IMR-90 (cell line): ENCODE results near the gene MIA2. TPM values are rescaled to one million over a fixed set of nuclear protein-coding genes. Genes with fewer than 3 reads are reported as not detected.

ENCODE experiments used
- ATAC-seq: fragments of 200-7000 bp; cut with Tn5 transposase; 2 replicates; pipeline ENCODE4 v1.9.1; 2020; ENCODE audit warnings: low read depth, mild to moderate bottlenecking, moderate library complexity
- BruUV-seq: library from RNA; stranded (reverse); fragments of 400-500 nt; replicated peaks from 2 replicates; lab custom pipeline; 2021; lab: Mats Ljungman, UMichigan
- CTCF ChIA-PET: fragments of 300-600 bp; formaldehyde crosslinking; extraction: SDS; loops from one replicate; lab custom pipeline; 2021; ENCODE audit warnings: antibody characterized with exemption; lab: Yijun Ruan, JAX
- POLR2A ChIA-PET: fragments of 300-600 bp; sonication (Branson Sonifier 250); formaldehyde crosslinking; loops from one replicate; lab custom pipeline; 2022; ENCODE audit warnings: antibody characterized with exemption; ENCODE audit not compliant: unreplicated experiment; lab: Charles Lee
- DNase-seq: peaks from one replicate; pipeline ENCODE4 v3.0.0; 2013
- H2AFZ ChIP-seq: replicated peaks from 2 replicates; pipeline ENCODE3; 2013; ENCODE audit warnings: low read length, mild to moderate bottlenecking; ENCODE audit not compliant: poor library complexity
- H2AK5ac ChIP-seq: 2 replicates; pipeline ENCODE4 v1.6.1; 2013; ENCODE audit warnings: low read depth, low read length, inconsistent platforms
- H2AK9ac ChIP-seq: replicated peaks from 2 replicates; pipeline ENCODE3; 2013; ENCODE audit warnings: mild to moderate bottlenecking, low read depth, low read length, moderate library complexity; ENCODE audit not compliant: poor library complexity
- H2BK120ac ChIP-seq: 2 replicates; pipeline ENCODE4 v1.6.1; 2013; ENCODE audit warnings: low read depth, low read length, inconsistent platforms
- H2BK15ac ChIP-seq: 3 replicates; pipeline ENCODE4 v1.6.1; 2013; ENCODE audit warnings: low read depth, low read length, inconsistent platforms
- H2BK20ac ChIP-seq: 2 replicates; pipeline ENCODE4 v1.6.1; 2013; ENCODE audit warnings: low read depth, mild to moderate bottlenecking, inconsistent platforms, low read length, moderate library complexity
- H2BK5ac ChIP-seq: 2 replicates; pipeline ENCODE4 v1.6.1; 2013; ENCODE audit warnings: mild to moderate bottlenecking, low read depth, low read length, inconsistent platforms; ENCODE audit not compliant: poor library complexity, severe bottlenecking
- H3K14ac ChIP-seq: replicated peaks from 2 replicates; pipeline ENCODE4 v1.6.1; 2013; ENCODE audit warnings: low read depth, low read length, inconsistent platforms
- H3K18ac ChIP-seq: 2 replicates; pipeline ENCODE4 v1.6.1; 2013; ENCODE audit warnings: low read depth, low read length, control low read depth
- H3K23ac ChIP-seq: 2 replicates; pipeline ENCODE4 v1.6.1; 2013; ENCODE audit warnings: low read depth, low read length, inconsistent platforms
- H3K27ac ChIP-seq: 2 replicates; pipeline ENCODE4 v1.5.1; 2013; ENCODE audit warnings: mild to moderate bottlenecking, control low read depth, low read length; ENCODE audit not compliant: insufficient read depth
- H3K27me3 ChIP-seq: 2 replicates; pipeline ENCODE4 v1.6.1; 2013; ENCODE audit warnings: low read length; ENCODE audit not compliant: control insufficient read depth, insufficient read depth
- H3K36me3 ChIP-seq: 2 replicates; pipeline ENCODE4 v1.6.1; 2013; ENCODE audit warnings: low read length, mixed read lengths; ENCODE audit not compliant: control insufficient read depth, insufficient read depth
- H3K4ac ChIP-seq: 2 replicates; pipeline ENCODE4 v1.6.1; 2013; ENCODE audit warnings: low read depth, low read length, inconsistent platforms
- H3K4me1 ChIP-seq: 2 replicates; pipeline ENCODE4 v1.6.1; 2013; ENCODE audit warnings: low read length, mixed read lengths; ENCODE audit not compliant: control insufficient read depth, insufficient read depth
- H3K4me2 ChIP-seq: 2 replicates; pipeline ENCODE4 v1.6.1; 2013; ENCODE audit warnings: low read depth, mild to moderate bottlenecking, control low read depth, low read length, moderate library complexity
- H3K4me3 ChIP-seq: 2 replicates; pipeline ENCODE4 v1.5.1; 2013; ENCODE audit warnings: low read depth, mild to moderate bottlenecking, control low read depth, low read length, moderate library complexity; ENCODE audit not compliant: insufficient read depth
- H3K56ac ChIP-seq: 2 replicates; pipeline ENCODE4 v1.6.1; 2013; ENCODE audit warnings: low read length, inconsistent platforms; ENCODE audit not compliant: insufficient read depth; ENCODE audit errors: extremely low read depth
- H3K79me1 ChIP-seq, 2 experiments: 2 replicates each; pipeline ENCODE4 v1.6.1; 2013; ENCODE audit warnings: low read length in 2 of 2, inconsistent platforms in 1 of 2, low read depth in 1 of 2
- H3K9ac ChIP-seq: 2 replicates; pipeline ENCODE4 v1.6.1; 2013; ENCODE audit warnings: low read depth, low read length, control low read depth
- H3K9me1 ChIP-seq: 2 replicates; pipeline ENCODE4 v1.6.1; 2013; ENCODE audit warnings: low read length, inconsistent platforms; ENCODE audit not compliant: insufficient read depth
- H3K9me3 ChIP-seq: 2 replicates; pipeline ENCODE4 v1.6.1; 2013; ENCODE audit warnings: low read length; ENCODE audit not compliant: control insufficient read depth, insufficient read depth
- H4K20me1 ChIP-seq: 2 replicates; pipeline ENCODE4 v1.6.1; 2013; ENCODE audit warnings: low read length, inconsistent platforms; ENCODE audit not compliant: insufficient read depth
- H4K5ac ChIP-seq: 2 replicates; pipeline ENCODE4 v1.6.1; 2013; ENCODE audit warnings: mild to moderate bottlenecking, low read depth, low read length, control low read depth
- H4K8ac ChIP-seq, 2 experiments: 2 replicates each; pipeline ENCODE4 v1.6.1; 2013; ENCODE audit warnings: low read depth in 2 of 2, low read length in 2 of 2, control low read depth in 1 of 2, inconsistent platforms in 1 of 2
- H4K91ac ChIP-seq: 2 replicates; pipeline ENCODE4 v1.6.1; 2013; ENCODE audit warnings: low read depth, low read length, inconsistent platforms; ENCODE audit not compliant: insufficient read depth
- CEBPB ChIP-seq: IDR thresholded peaks from 2 replicates; pipeline ENCODE4 v1.6.1; 2012; ENCODE audit warnings: low read depth, low read length, improper control_type of control experiment
- CHD1 ChIP-seq: IDR thresholded peaks from 2 replicates; pipeline ENCODE4 v1.6.1; 2012; ENCODE audit warnings: low read depth, low read length, improper control_type of control experiment
- FOS ChIP-seq: fragments of 150-350 bp; IDR thresholded peaks from 2 replicates; pipeline ENCODE4 v1.6.1; 2016; ENCODE audit warnings: low read depth, low read length
- MAFK ChIP-seq: IDR thresholded peaks from 2 replicates; pipeline ENCODE4 v1.6.1; 2012; ENCODE audit warnings: low read depth, low read length, improper control_type of control experiment
- MXI1 ChIP-seq: IDR thresholded peaks from 2 replicates; pipeline ENCODE4 v1.6.1; 2012; ENCODE audit warnings: low read depth, mild to moderate bottlenecking, low read length, moderate library complexity, borderline replicate concordance
- NFE2L2 ChIP-seq: fragments of 150-350 bp; IDR thresholded peaks from 2 replicates; pipeline ENCODE4 v1.6.1; 2016; ENCODE audit warnings: low read depth, mild to moderate bottlenecking, low read length
- POLR2A ChIP-seq: IDR thresholded peaks from 2 replicates; pipeline ENCODE4 v1.6.1; 2012; ENCODE audit warnings: mild to moderate bottlenecking, low read depth, low read length
- RAD21 ChIP-seq: IDR thresholded peaks from 2 replicates; pipeline ENCODE4 v1.6.1; 2012; ENCODE audit warnings: low read length, improper control_type of control experiment
- RCOR1 ChIP-seq: IDR thresholded peaks from 2 replicates; pipeline ENCODE4 v1.6.1; 2012; ENCODE audit warnings: mild to moderate bottlenecking, low read length, improper control_type of control experiment; ENCODE audit not compliant: insufficient replicate concordance
- RFX5 ChIP-seq: IDR thresholded peaks from 2 replicates; pipeline ENCODE4 v1.8.0; 2012; ENCODE audit warnings: low read depth, mild to moderate bottlenecking, low read length, moderate library complexity
- SMC3 ChIP-seq: fragments of 150-350 bp; IDR thresholded peaks from 2 replicates; pipeline ENCODE4 v1.6.1; 2016; ENCODE audit warnings: low read depth, mild to moderate bottlenecking, antibody characterized with exemption, low read length, moderate library complexity
- WGBS, 2 experiments: methylation state at CpG; one replicate each; pipeline versions ENCODE4 v1.1.5 to v1.1.7; 2013; ENCODE audit warnings: missing lambda C conversion rate in 2 of 2; ENCODE audit not compliant: insufficient read length in 1 of 2; ENCODE audit errors: extremely low coverage in 2 of 2; 5-methylcytosine and 5-hydroxymethylcytosine counted together
- dilution Hi-C: fragments of 300-500 bp; cut with HindIII; formaldehyde crosslinking; loops from one replicate; pipeline ENCODE4 v1.14.3; 2018; ENCODE audit warnings: low sequenced_read_pairs; ENCODE audit not compliant: unreplicated experiment
- in situ Hi-C: fragments of 300-500 bp; cut with MboI; formaldehyde crosslinking; loops from 3 replicates; pipeline ENCODE4 v1.14.3; 2019; ENCODE audit warnings: low sequenced_read_pairs, inconsistent platforms, mixed read lengths
- intact Hi-C: fragments of 100-400 bp; cut with micrococcal nuclease; formaldehyde crosslinking; loops from 2 replicates; pipeline ENCODE4 v1.10.0; 2022
- polyA plus RNA-seq, 3 experiments: library from polyadenylated mRNA; depleted of rRNA; stranded (reverse); fragments of >200 nt; gene quantifications; 2 replicates each; pipeline ENCODE4 v1.2.3, GENCODE V29; 2012; ENCODE audit warnings: low replicate concordance in 1 of 3
- total RNA-seq: library from RNA; depleted of rRNA; stranded (reverse); fragments of >200 nt; gene quantifications from 2 replicates; pipeline ENCODE4 v1.2.3, GENCODE V29; 2012
- TF ChIP-seq, protein P1 (sequence below): fragments of 150-350 bp; IDR thresholded peaks from 2 replicates; pipeline ENCODE4 v1.6.1; 2017; ENCODE audit warnings: mild to moderate bottlenecking, antibody characterized with exemption, low read length, low read depth
- TF ChIP-seq, protein P2 (sequence below): conservative IDR thresholded peaks from 2 replicates; pipeline ENCODE4 v1.5.1; 2012; ENCODE audit warnings: mild to moderate bottlenecking, low read depth, low read length, improper control_type of control experiment

The MIA2 gene
- total and polyA plus RNA-seq, 2 of the 4 experiments (the other 2 are of a cell fraction) = 3.9 to 6.8 TPM

DNA sequence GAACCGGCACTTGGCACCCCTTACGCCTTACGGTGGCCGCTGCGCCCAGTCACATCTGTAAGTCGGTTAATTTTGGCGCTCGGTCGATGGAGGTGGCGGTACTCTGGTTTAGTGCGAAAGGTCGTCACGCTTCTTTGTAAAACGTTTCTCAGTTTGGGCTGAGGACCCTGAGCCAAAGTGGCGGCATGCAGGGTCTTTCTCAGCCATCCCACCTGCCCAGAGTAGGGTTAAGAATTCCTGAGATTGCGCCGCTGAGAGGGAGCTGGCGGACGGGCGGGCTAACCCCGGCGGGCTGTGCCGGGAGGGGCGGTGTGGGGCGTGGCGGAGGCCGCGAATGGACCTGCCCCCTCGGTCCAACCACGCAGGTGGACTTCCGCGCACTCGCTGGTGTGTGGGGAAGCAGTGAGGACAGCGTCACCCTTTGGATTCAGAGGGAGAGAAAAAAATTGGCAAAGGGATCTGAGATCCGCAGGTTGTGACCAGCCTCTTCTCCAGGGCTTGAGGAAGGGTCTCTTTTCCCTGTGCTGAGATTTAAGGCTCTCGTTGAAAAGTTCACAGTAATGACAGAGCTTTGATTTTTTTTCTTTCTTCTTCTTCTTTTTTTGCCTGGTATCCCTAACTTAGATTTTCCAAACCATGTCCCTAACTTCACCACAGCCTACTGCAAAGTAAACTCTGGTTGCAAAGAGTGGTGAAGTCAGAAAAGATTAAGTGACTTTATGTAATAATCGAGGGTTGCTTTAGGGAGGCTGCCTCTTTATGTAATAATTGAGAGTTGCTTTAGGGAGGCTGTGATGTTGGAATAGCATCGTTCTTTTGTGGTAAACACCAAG is 199.1 kb downstream of the MIA2 start (continued):
- TF ChIP-seq CEBPB (no peak), RCOR1 (no peak)

- no peak overlapping the region; the same call in 1 of the 2 replicates for H3K9ac ChIP-seq
- H2BK120ac ChIP-seq = no peak overlapping the region
- H2AK9ac ChIP-seq = no peak overlapping the region
Measured at GRCh38 chr14:39433452-39433813, 199.7 kb downstream of the MIA2 start.

More at GRCh38 chr14:39433452-39433813, 199.7 kb downstream of the MIA2 start:
- no peak overlapping the region for H4K91ac ChIP-seq
- H3K4me2 ChIP-seq = peak overlapping the region; percentile 85
- H3K79me1 ChIP-seq = peaks cover 10 to 23% of the 10 kb centered on the region in 2 experiments
- no TSS peak for BruUV-seq
- ATAC-seq (no peak), DNase-seq (no peak)
- no peaks in the 10 kb centered on the region for H3K9me1 ChIP-seq
- no peak for TF ChIP-seq RCOR1
- TF ChIP-seq FOS = no peak
- TF ChIP-seq CEBPB = no peak
- TF ChIP-seq RFX5 = no peak
- TF ChIP-seq SMC3 = no peak
- TF ChIP-seq, protein P1, sequence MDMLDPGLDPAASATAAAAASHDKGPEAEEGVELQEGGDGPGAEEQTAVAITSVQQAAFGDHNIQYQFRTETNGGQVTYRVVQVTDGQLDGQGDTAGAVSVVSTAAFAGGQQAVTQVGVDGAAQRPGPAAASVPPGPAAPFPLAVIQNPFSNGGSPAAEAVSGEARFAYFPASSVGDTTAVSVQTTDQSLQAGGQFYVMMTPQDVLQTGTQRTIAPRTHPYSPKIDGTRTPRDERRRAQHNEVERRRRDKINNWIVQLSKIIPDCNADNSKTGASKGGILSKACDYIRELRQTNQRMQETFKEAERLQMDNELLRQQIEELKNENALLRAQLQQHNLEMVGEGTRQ = no peak
- TF ChIP-seq MAFK = no peak
- TF ChIP-seq RAD21 = no peak
- no peak for TF ChIP-seq POLR2A
- no peak for TF ChIP-seq CHD1
- TF ChIP-seq MXI1 = no peak
- TF ChIP-seq, protein P2, sequence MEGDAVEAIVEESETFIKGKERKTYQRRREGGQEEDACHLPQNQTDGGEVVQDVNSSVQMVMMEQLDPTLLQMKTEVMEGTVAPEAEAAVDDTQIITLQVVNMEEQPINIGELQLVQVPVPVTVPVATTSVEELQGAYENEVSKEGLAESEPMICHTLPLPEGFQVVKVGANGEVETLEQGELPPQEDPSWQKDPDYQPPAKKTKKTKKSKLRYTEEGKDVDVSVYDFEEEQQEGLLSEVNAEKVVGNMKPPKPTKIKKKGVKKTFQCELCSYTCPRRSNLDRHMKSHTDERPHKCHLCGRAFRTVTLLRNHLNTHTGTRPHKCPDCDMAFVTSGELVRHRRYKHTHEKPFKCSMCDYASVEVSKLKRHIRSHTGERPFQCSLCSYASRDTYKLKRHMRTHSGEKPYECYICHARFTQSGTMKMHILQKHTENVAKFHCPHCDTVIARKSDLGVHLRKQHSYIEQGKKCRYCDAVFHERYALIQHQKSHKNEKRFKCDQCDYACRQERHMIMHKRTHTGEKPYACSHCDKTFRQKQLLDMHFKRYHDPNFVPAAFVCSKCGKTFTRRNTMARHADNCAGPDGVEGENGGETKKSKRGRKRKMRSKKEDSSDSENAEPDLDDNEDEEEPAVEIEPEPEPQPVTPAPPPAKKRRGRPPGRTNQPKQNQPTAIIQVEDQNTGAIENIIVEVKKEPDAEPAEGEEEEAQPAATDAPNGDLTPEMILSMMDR = no peak
- TF ChIP-seq NFE2L2 = no peak
- no peak overlapping the region for H3K18ac ChIP-seq
- H4K5ac ChIP-seq = no peak overlapping the region
- H2BK15ac ChIP-seq = no peak overlapping the region
- H3K27me3 ChIP-seq = no peaks in the 10 kb centered on the region
- H3K36me3 ChIP-seq = no peaks in the 10 kb centered on the region
- H3K4me1 ChIP-seq = 0 out of 2 replicates have a peak, but pooled peaks cover 2% of the 10 kb centered on the region
- H2BK20ac ChIP-seq = no peak overlapping the region
- no peaks in the 10 kb centered on the region for H3K9me3 ChIP-seq
- in situ Hi-C loops (no loop called here), intact Hi-C loops (loop anchor here (5.0 kb wide), 2 partner anchors 166 to 261 kb away; partner anchors contain the start of gene TRAPPC6B), dilution Hi-C loops (no loop called here)
- H3K27ac ChIP-seq = no peak overlapping the region
- H2BK5ac ChIP-seq = no peak overlapping the region
- peak overlapping the region; percentile 9 for H2AFZ ChIP-seq
- no peak overlapping the region for H3K4ac ChIP-seq
- H4K8ac ChIP-seq = peak overlapping the region in 1 of 2 experiments; percentile 90; a peak in 2 of 4 replicates
- peaks cover 18% of the 10 kb centered on the region; the same call in 1 of the 2 replicates for H4K20me1 ChIP-seq
- POLR2A ChIA-PET = no interaction called here
- H2AK5ac ChIP-seq = no peak overlapping the region
- peak overlapping the region; percentile 86; the same call in 1 of the 2 replicates for H3K4me3 ChIP-seq
- WGBS, 2 experiments = no CpG with 5 or more reads among the region's 8 CpGs
- H3K14ac ChIP-seq = no peak overlapping the region
- H3K23ac ChIP-seq = no peak overlapping the region
- no peak overlapping the region for H3K56ac ChIP-seq
- CTCF ChIA-PET = no interaction called here
